ENCODE results near the gene SEC14L3.

GRCh38 chr22:30511911-30512310, 40.1 kb upstream of the SEC14L3 start:
- TF ChIP-seq HDGF (IDR thresholded peaks at IDR 0.05; ENCODE audit: borderline replicate concordance) (no peak), FOXK2 (IDR thresholded peaks at IDR 0.05) (no peak), FOXM1 (IDR thresholded peaks at IDR 0.05; ENCODE audit: borderline replicate concordance) (no peak), CTBP1 (IDR thresholded peaks at IDR 0.05; ENCODE audit: borderline replicate concordance) (no peak), PKNOX1 (IDR thresholded peaks at IDR 0.05) (no peak), ARNT (IDR thresholded peaks at IDR 0.05) (no peak), FOXA1 (IDR thresholded peaks at IDR 0.05) (no peak), NFRKB (IDR thresholded peaks at IDR 0.05) (no peak), L3MBTL2 (conservative IDR thresholded peaks at IDR 0.05) (no peak), SUZ12 (IDR thresholded peaks at IDR 0.05) (no peak)
